Activated naive CD4-positive, alpha-beta T cell treated with anti-CD3 and anti-CD28 coated beads, Interleukin-2, amount 10 ng/mL, durations not matched to agents 7 days and 5 days (primary cell): Measurements from ENCODE around the gene SNX32.

Experiments used
- CTCF ChIA-PET: fragments of 350-600 bp; sonication (Branson Sonifier 250); formaldehyde crosslinking; loops from one replicate; lab custom pipeline; 2021; ENCODE audit warnings: antibody characterized with exemption; lab: Charles Lee
- DNase-seq: peaks from one replicate; pipeline ENCODE4 v3.0.0-alpha.2; 2020
- H3K27ac Mint-ChIP-seq: one replicate; pipeline ENCODE4 v1.8.0; 2021; ENCODE audit warnings: mild to moderate bottlenecking, moderate library complexity, mixed read lengths
- H3K27me3 Mint-ChIP-seq: one replicate; pipeline ENCODE4 v1.8.0; 2021; ENCODE audit warnings: mild to moderate bottlenecking, mixed read lengths
- H3K36me3 Mint-ChIP-seq: one replicate; pipeline ENCODE4 v1.8.0; 2021; ENCODE audit warnings: mixed read lengths
- H3K4me1 Mint-ChIP-seq: one replicate; pipeline ENCODE4 v1.8.0; 2021; ENCODE audit warnings: mixed read lengths
- H3K4me3 Mint-ChIP-seq: one replicate; pipeline ENCODE4 v1.8.0; 2021; ENCODE audit warnings: mild to moderate bottlenecking, moderate library complexity, mixed read lengths
- H3K9me3 Mint-ChIP-seq: one replicate; pipeline ENCODE4 v1.8.0; 2021; ENCODE audit warnings: mixed read lengths

SNX32 gene

DNA sequence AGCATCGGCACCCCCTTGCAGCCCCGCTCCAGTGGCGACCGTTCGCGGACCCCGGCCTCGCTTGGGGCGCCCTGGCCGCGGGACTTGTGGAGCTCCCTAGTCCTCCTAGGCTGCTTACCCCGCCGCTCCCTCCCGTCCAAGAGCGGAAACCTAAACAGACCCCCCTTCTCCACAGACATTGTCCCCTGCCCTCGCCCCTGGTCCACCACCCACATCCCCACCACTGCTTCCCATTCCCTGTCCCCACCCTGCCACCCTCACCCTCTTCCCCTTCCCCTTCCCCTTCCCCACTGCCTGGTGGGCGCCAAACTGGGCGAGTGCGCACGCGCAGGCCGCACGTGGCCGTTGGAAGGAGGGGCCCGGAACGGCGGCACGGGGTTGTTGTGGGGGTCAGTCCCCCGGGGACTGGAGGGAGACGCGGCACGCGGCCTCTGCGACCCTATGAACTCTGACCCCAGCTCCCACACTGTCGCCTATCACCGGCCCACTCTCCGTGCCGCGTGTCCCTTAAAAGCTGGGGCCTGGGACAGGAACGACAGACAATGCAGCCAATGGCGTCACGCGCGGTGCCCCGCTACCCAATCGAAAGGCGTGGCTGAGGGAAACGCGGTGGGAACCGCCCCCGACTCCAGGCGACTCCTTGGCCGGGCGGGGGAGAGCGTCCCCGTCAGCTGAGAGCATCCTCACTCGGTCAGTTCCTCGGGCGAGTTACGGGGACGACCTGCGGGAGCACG is at the start of gene SNX32:
Gene SNX32 (plus strand): TSS at position 667 of the 734 bp plus-strand sequence. CDS start 103 bp downstream, outside the sequence.
- H3K27me3 Mint-ChIP-seq, result peaks cover 27% of the 10 kb centered on the region
- peaks cover 4% of the 10 kb centered on the region for H3K36me3 Mint-ChIP-seq
- no peak within 1 kb of the TSS for H3K4me3 Mint-ChIP-seq
- DNase-seq, result peak; percentile 97
- peaks cover 11% of the 10 kb centered on the region for H3K4me1 Mint-ChIP-seq
- no peak within 1 kb of the TSS for H3K27ac Mint-ChIP-seq
- CTCF ChIA-PET, result interaction anchor here (0.8 to 2.6 kb wide), 5 partner anchors 16 to 63 kb away, joined by 3 to 15 read pairs (median 3); partner anchors contain the start of gene MUS81
- H3K9me3 Mint-ChIP-seq, result no peaks in the 10 kb centered on the region

DNA sequence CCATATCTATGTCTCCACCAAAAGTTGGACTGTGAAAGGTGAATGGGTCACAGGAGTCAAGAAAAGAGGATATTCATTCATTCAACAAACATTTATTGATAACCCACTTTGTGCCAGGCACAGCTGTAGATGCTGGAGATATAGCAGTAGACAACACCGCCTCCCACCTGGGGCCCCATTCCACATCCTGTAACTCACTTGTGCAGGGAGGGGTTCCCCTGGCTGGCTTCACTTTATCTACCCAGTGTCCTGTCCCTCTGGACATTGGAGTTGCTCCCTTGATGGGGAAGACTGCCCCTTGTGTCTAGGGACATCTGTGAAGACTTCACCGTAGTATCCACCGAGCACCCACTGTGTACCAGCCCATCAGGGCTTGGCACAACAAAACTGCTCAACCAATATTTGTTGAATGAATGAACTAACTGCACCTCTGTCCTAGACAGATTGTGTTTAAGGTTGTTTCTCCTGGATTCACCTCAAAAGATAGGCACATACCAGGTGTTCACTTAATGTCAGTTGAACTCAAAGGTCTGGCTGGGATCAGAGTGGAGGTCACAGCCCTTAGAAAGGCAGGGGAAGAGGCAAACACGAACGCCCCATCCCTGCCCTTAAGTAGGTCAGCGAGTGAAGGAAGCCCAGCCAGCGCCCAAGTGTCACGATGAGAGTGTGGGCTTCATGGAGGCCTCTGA is 48.3 kb upstream of the SNX32 start:
- Mint-ChIP-seq H3K4me3 (peak overlapping the region; percentile 27), H3K27me3 (peaks cover 90% of the 10 kb centered on the region), H3K36me3 (peaks cover 2% of the 10 kb centered on the region), H3K4me1 (peaks cover 44% of the 10 kb centered on the region), H3K27ac (no peak overlapping the region), H3K9me3 (no peaks in the 10 kb centered on the region)
- DNase-seq, result peak; percentile 39
- CTCF ChIA-PET, result interaction anchor here (1.1 to 3.1 kb wide), 2 partner anchors 10 to 32 kb away, joined by 6 to 15 read pairs; no protein-coding TSS in a partner anchor

DNA sequence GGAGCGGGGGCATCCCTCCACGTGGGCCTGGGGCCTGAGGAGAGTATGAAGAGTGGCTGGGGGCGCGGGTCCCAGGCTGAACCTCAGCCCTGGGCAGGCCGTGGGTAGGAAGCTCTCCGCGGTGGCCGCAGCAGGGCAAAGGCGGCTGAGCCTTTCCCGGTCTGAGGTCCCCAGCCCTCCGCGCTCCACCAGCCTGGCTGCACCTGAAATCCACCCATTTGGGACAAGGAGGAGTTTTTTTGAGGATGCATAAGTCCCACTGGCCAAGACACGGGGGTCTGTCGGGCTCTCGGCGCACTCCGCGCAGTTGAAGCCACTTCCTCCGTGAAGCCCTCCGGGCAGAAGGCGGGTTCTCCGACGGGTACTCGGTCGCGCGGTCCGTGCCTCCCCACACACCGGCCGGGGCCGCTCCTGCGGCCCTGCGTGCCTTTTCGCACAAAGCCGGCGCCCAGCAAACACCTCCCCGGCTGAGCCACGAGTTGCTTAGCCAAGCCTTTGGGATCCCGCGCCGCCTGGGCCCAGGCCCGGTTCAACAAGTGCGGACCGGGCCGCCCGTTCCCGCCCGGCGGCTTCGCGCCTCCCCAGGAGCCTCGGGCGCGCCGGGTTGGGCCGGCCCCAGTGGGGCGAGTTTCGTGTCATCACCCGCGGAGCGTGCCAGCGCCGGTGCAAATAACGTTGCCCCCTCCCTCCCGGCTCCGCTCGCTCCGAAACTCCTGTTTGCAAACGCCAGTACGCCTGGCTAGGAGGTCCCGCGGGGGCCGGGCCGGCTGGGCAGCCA is 47.6 kb upstream of the SNX32 start:
- no peak overlapping the region for H3K27ac Mint-ChIP-seq
- H3K4me1 Mint-ChIP-seq, result peaks cover 51% of the 10 kb centered on the region
- H3K36me3 Mint-ChIP-seq, result peaks cover 2% of the 10 kb centered on the region
- H3K27me3 Mint-ChIP-seq, result peaks cover 97% of the 10 kb centered on the region
- no peaks in the 10 kb centered on the region for H3K9me3 Mint-ChIP-seq
- peak overlapping the region; percentile 27 for H3K4me3 Mint-ChIP-seq
- CTCF ChIA-PET, result no interaction called here
- no peak for DNase-seq

DNA sequence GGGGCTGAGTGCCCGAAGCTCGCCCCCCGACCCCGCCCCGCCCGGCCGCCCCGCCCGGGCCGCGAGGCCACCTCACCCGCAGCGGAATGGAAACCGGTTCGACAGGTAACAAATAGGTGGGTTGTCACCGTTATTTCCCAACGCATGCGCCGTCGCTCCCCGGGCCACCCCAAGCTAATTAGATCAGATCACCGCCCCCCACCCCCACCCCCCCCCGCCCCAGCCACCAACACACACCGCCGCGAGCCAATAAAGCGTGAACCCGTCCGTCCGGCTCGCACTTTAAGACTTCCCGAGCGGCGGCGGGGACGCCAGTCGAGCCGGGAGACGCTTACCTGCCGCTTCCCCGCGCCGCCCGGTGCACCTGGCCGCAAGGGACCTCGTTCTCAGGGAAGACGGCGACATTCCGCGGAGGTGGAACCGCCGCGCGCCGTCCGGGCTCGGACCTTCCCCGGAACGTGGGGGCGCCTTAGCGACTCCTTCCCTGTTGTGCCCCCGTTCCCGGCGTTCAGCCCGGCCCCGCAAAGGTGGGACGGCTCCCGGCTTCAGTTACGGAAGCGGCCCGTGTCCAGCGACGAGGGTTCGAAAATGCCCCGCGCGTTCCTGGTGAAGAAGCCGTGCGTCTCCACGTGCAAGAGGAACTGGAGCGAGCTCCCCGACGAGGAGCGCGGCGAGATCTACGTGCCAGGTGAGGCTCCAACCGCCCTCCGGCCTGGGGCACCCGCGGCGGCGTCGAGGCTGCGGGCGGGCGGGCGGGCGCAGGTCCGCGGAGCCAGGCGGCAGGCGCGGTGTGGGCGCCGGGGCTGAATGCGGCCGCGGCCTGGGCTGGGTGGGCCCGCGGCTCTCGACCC is 46.8 kb upstream of the SNX32 start, which contains the start of gene OVOL1:
Gene OVOL1 (plus strand): TSS at position 278 of the 851 bp plus-strand sequence. CDS start 311 bp downstream, at position 589.
- Mint-ChIP-seq H3K9me3 (no peaks in the 10 kb centered on the region), H3K4me3 (peak within 1 kb of the TSS; percentile 59), H3K36me3 (peaks cover 2% of the 10 kb centered on the region), H3K27ac (no peak within 1 kb of the TSS), H3K4me1 (peaks cover 59% of the 10 kb centered on the region), H3K27me3 (peaks cover 100% of the 10 kb centered on the region)
- peak; percentile 42 for DNase-seq
- CTCF ChIA-PET, result no interaction called here

DNA sequence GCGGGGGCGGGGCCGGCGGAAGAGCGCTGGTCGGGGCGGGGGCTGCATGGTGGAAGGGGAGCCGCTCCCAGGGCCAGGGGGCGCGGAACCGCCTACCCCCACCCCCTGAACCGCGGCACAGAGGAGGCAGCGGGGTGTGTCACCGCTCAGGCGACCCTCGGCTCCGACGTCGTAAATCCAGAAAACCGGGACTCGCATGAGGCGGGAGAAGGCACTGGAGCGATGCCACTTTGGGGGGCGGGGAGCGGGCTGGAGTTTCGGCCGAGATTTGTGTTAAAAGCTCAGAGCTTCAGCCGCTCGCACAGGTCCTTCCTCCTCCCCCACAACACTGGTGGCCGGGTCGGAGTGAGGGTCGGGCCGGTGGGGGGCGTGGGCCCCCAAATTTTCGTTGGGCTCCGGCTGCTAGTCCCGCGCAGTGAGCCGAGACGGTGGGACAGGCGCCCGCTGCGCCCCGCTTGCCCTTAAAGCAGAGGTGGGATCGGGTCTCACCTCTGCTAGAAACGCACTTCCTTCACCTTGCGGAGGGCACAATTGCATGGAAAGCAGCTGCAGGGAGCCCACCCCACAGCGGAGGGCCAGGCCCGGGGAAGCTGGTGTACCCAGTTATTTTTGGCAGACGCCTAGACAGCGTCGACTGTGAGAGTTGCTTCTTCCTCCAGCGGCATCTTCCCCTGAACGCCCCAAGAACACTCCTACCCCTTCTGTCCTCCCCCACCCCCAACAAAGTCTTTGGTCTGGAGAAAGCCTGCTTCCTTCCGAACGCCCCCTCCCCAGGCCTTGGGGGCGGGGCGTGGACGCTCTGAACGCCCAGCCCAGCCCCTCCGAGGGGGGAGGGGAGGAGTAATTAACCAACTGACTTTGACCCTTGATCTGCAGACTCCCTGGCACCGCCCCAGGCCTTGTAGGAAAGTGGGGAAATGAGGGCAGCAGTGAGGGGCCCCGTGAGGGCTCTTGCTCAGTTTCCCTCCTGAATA is 45.8 kb upstream of the SNX32 start:
- Mint-ChIP-seq H3K36me3 (peaks cover 2% of the 10 kb centered on the region), H3K27ac (no peak overlapping the region), H3K4me3 (peak overlapping the region; percentile 49), H3K4me1 (peaks cover 64% of the 10 kb centered on the region), H3K9me3 (no peaks in the 10 kb centered on the region), H3K27me3 (peaks cover 100% of the 10 kb centered on the region)
- DNase-seq, result peak; percentile 31
- CTCF ChIA-PET, result interaction anchor here (0.7 to 6.2 kb wide), 3 partner anchors 7 to 31 kb away, joined by 3 to 63 read pairs (median 3); partner anchors contain the start of gene AP5B1

DNA sequence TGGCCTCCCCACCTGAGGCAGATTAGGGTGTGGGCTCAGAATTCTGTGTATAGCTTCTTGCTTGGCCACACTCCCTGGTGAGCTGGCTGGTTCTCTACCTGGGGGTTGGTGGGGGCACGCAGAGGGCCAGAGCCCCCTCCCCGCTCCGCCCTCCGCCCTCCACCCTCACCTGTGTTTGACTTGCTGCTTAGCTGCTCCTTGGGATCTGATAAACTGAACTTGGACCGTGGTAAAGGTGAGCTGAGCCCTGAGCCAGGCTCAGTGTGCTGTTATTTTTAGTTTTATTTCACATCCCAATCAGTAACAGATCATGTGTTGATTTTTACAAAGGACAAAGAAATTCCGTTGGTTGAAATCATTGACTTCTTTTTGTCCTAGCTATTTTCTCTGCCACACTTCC is 44.9 kb upstream of the SNX32 start:
- Mint-ChIP-seq H3K4me1 (peaks cover 59% of the 10 kb centered on the region), H3K9me3 (no peaks in the 10 kb centered on the region), H3K27ac (no peak overlapping the region), H3K36me3 (peaks cover 2% of the 10 kb centered on the region), H3K27me3 (peaks cover 100% of the 10 kb centered on the region), H3K4me3 (no peak overlapping the region)
- DNase-seq, result no peak
- CTCF ChIA-PET, result interaction anchor here (0.7 to 6.2 kb wide), 4 partner anchors 8 to 30 kb away, joined by 3 to 63 read pairs (median 3); partner anchors contain the start of gene AP5B1

DNA sequence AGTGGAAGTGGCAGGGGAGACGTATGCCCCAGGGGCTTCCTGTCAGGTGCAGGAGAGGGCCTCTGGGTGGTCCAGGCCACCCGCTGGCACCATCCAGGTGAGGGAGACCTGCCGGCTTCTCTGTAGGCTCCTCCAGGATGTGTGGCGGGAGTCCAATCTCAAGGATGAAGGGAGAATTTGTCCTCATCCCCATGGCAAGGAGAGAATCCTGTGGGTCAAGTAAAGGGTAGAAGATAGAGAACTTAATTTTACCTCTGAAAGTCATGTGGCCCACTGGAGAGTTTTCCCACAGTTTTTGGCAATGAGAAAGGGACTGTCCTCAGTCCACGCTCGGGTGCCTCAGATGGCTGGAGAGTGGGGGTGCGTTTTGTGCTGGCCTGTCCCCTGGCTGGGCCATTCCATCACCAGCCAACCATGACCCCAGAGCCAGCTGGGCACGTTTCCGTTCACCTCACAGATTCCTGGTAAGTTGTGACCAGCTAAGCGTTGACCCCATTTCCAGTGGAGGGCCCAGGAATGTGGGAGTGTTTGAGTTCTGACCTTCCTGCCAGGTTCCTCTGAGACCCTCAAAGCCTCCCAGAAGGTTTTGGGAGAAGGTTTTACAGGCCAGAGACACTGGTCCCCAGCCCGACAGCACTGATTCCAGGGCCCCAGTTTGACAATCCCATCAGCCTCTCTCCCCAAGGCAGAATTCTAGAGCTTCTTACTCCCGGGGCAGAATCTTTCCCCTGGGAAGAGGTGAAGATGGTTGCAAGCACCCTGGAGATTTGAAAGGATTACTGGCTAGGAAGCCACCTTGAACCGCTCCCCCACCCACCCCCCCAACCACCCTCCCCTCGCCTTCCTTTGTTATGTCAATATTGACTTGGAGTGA is 44.3 kb upstream of the SNX32 start:
- Mint-ChIP-seq H3K27ac (no peak overlapping the region), H3K9me3 (no peaks in the 10 kb centered on the region), H3K36me3 (peaks cover 2% of the 10 kb centered on the region), H3K4me3 (no peak overlapping the region), H3K27me3 (peaks cover 100% of the 10 kb centered on the region), H3K4me1 (peaks cover 56% of the 10 kb centered on the region)
- no peak for DNase-seq
- CTCF ChIA-PET, result interaction anchor here (0.7 to 6.2 kb wide), 4 partner anchors 9 to 30 kb away, joined by 3 to 63 read pairs (median 3); partner anchors contain the start of gene AP5B1

DNA sequence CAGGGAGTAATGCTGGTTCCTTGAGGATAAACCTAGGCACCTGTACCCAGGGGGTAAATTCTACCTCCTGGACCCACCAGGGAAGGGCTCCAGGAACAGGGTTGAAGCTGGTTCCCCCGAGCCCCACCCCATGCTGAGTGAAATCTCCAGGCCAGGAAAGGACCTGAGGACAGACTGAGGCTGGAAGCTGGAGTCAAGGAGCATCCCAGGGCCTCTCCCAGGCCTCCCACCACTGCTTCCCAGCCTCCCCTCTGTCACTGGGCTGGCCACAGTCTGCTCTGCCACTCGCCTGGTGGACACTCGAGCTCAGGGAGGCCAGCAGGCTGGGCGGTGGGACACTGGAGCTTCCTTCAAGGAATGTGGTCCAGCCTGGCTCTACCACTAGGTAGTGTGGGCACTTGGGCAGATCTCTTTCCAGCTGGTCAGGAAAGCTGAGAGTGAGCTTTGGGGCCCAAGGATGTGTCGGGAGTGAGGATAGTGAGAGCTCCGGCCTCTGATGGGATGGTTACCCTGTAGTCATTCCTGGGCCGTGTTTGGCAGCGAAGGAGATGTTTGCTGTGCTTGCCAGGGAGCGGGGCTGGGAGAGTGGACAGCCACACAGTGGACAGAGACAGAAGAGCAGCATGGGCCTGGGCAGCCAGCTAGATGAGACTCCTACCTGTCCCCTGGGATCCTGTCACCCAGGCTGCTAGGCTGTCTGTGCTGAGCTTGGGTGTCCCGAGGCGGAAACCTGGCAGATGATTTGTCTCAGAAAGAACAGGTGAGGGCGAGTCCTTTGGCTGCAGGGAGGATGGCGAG is 43.5 kb upstream of the SNX32 start:
- CTCF ChIA-PET, result interaction anchor here (6.2 kb wide), 1 partner anchor 10 kb away, joined by 63 read pairs; the partner anchor contains the start of gene AP5B1
- Mint-ChIP-seq H3K27ac (no peak overlapping the region), H3K4me1 (peaks cover 51% of the 10 kb centered on the region), H3K9me3 (no peaks in the 10 kb centered on the region), H3K27me3 (peaks cover 100% of the 10 kb centered on the region), H3K4me3 (no peak overlapping the region), H3K36me3 (peaks cover 2% of the 10 kb centered on the region)
- no peak for DNase-seq

DNA sequence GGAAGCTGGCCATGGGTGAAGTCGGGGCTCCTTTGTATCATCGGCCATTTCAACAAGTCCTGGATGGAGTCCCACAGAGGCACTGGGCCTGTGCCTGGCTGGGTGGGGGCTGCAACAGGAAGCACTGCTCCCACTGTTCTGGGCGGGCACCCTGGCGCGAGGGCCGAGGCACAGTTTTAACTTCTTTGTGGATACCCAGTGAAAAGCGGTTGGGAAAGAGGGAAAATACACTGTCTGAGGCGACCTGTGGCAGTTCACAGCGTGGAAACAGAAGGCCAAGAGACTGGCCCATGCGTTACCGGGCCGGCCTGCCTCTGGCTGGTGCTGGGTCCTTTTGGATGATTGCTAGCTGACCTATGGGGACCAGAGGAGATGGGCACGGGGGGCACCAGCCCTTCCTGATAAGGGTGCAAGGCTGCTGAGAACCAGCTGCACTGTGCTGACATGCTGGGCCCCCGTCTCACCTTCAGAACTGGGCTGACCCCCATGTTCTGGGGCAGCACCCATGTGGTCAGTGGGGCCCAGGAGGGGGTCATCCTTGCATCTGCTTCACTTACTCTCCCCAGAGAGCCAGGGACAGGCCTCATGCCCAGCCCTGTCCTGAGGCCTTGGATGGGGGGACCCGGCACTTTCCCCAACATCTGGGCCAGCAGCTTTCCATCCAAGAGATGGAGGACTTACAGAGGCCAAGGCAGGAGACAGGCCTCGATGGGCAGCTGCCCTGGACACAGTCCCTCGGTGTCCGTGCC is 42.7 kb upstream of the SNX32 start:
- Mint-ChIP-seq H3K4me3 (no peak overlapping the region), H3K9me3 (no peaks in the 10 kb centered on the region), H3K27ac (no peak overlapping the region), H3K4me1 (peaks cover 51% of the 10 kb centered on the region), H3K27me3 (peaks cover 100% of the 10 kb centered on the region), H3K36me3 (no peaks in the 10 kb centered on the region)
- CTCF ChIA-PET, result interaction anchor here (1.4 to 6.2 kb wide), 2 partner anchors 10 to 20 kb away, joined by 4 to 63 read pairs; partner anchors contain the start of gene AP5B1
- DNase-seq, result no peak

DNA sequence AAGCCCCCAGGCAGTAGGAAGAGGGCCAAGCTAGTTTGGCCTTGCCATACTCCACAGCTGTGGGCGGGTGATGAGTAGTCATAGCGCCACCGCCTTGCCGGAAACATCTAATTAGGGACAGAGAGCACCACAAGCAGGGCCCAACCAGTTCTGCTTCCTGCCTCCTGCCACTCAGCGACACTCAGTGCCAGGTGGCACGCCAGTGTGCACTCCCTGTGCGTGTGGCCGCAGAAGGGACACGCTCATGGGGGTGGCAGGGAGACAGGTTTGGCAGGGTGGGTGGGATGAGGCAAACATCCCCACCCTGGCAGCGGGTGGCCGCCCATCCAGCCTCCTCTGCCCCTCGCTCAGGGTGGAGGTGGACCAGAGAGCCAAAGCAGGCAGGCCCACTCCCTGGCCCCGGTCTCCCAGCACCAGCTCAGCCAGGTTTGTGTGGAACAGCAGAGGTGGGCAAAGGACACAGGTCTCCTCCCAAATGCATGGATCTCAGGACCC is 42.0 kb upstream of the SNX32 start:
- Mint-ChIP-seq H3K36me3 (no peaks in the 10 kb centered on the region), H3K4me3 (no peak overlapping the region), H3K9me3 (no peaks in the 10 kb centered on the region), H3K4me1 (peaks cover 56% of the 10 kb centered on the region), H3K27me3 (peaks cover 99% of the 10 kb centered on the region), H3K27ac (peak overlapping the region; percentile 76)
- CTCF ChIA-PET, result interaction anchor here (1.4 to 6.2 kb wide), 2 partner anchors 11 to 21 kb away, joined by 4 to 63 read pairs; partner anchors contain the start of gene AP5B1
- DNase-seq, result peak; percentile 73
